ENCODE data around the gene OR51E1. TPM values are rescaled to one million over a fixed set of nuclear protein-coding genes. Genes with fewer than 3 reads are reported as not detected.

The OR51E1 gene
- total and polyA plus RNA-seq, 2 donors (not counting 3 experiments of a cell fraction or from before 2014, with no cell fraction given) = not detected

GRCh38 chr11:4637662-4638047 lies 6.1 kb upstream of the OR51E1 start:
- Histone ChIP-seq H4K20me1 (replicated peaks; ENCODE audit: control insufficient read depth, extremely low read depth, insufficient read depth, low read length) (no peaks in the 10 kb centered on the region), H3K27me3 (ENCODE audit: control insufficient read depth in 2 of 2, insufficient read depth in 2 of 2, low read length in 2 of 2) (peaks cover 0 to 1% of the 10 kb centered on the region in 2 experiments), H3K4me3 (replicated peaks in 1 of 3; ENCODE audit: insufficient read depth in 1 of 3, low read depth in 1 of 3, low read length in 3 of 3) (no peak overlapping the region), H3K9me3 (replicated peaks; ENCODE audit: control insufficient read depth, insufficient read depth, low read length) (no peaks in the 10 kb centered on the region), H3K79me2 (ENCODE audit: control insufficient read depth, insufficient read depth, low read length) (no peaks in the 10 kb centered on the region), H3K27ac (ENCODE audit: insufficient read depth, low read depth, low read length) (no peak overlapping the region), H2AFZ (ENCODE audit: low read depth, low read length) (no peak overlapping the region), H3K4me1 (ENCODE audit: control insufficient read depth, extremely low read depth, insufficient read depth, low read length) (no peaks in the 10 kb centered on the region), H3K36me3 (ENCODE audit: control insufficient read depth in 2 of 2, extremely low read depth in 1 of 2, insufficient read depth in 2 of 2, low read length in 2 of 2) (no peaks in the 10 kb centered on the region), H3K9me1 (replicated peaks; ENCODE audit: control insufficient read depth, extremely low read depth, insufficient read depth, low read length) (no peaks in the 10 kb centered on the region), H3K9ac (replicated peaks; ENCODE audit: extremely low read depth, insufficient read depth, low read length) (no peak overlapping the region), H3K4me2 (ENCODE audit: insufficient read depth, low read length) (no peak overlapping the region)
- dilution Hi-C loops (cut with MboI; ENCODE audit: extremely low pct_ligation_motif_present, low sequenced_read_pairs) (no loop called here), intact Hi-C loops (cut with micrococcal nuclease) (loop anchor here (1.0 kb wide), 5 partner anchors 367 to 1171 kb away; partner anchors contain the start of gene OR52N2)
- DNase-seq (ENCODE audit: low read depth, low spot score) (no peak), FAIRE-seq (no peak)
- TF ChIP-seq JUN (IDR thresholded peaks at IDR 0.05; ENCODE audit: borderline replicate concordance, insufficient read depth, insufficient read length, low read depth) = no peak
- no peak for TF ChIP-seq MYC (IDR thresholded peaks at IDR 0.05; ENCODE audit: low read depth, low read length)
- TF ChIP-seq MAX (IDR thresholded peaks at IDR 0.05; ENCODE audit: insufficient read depth, insufficient read length) = no peak
- TF ChIP-seq POLR2AphosphoS5 (IDR thresholded peaks at IDR 0.05; ENCODE audit: insufficient read depth, low read depth, low read length) = no peak
- no peak for TF ChIP-seq EZH2 (IDR thresholded peaks at IDR 0.05; ENCODE audit: borderline replicate concordance, low read depth, low read length, severe bottlenecking)
- no TSS peak for BruUV-seq (replicated peaks)
- ChIA-PET POLR2A (no interaction called here), CTCF (interaction anchor here (0.7 to 3.1 kb wide), 20 partner anchors 10 to 1253 kb away, joined by 3 to 54 read pairs (median 9); partner anchors contain the start of genes OR52N2 and TRIM68)

GRCh38 chr11:4639931-4640330 lies 3.9 kb upstream of the OR51E1 start:
- ChIA-PET CTCF (no interaction called here), POLR2A (no interaction called here)
- no peak overlapping the region for H3K27ac ChIP-seq (ENCODE audit: insufficient read depth, low read depth, low read length)
- FAIRE-seq (no peak), DNase-seq (ENCODE audit: low read depth, low spot score) (no peak)
- H3K79me2 ChIP-seq (ENCODE audit: control insufficient read depth, insufficient read depth, low read length) = no peaks in the 10 kb centered on the region
- dilution Hi-C loops (cut with MboI; ENCODE audit: extremely low pct_ligation_motif_present, low sequenced_read_pairs) = no loop called here
- no peaks in the 10 kb centered on the region for H3K36me3 ChIP-seq (ENCODE audit: control insufficient read depth in 2 of 2, extremely low read depth in 1 of 2, insufficient read depth in 2 of 2, low read length in 2 of 2)
- no peak overlapping the region for H3K4me2 ChIP-seq (ENCODE audit: insufficient read depth, low read length)
- BruUV-seq (replicated peaks) = no TSS peak
- H3K4me1 ChIP-seq (ENCODE audit: control insufficient read depth, extremely low read depth, insufficient read depth, low read length) = no peaks in the 10 kb centered on the region
- no peaks in the 10 kb centered on the region for H3K9me3 ChIP-seq (replicated peaks; ENCODE audit: control insufficient read depth, insufficient read depth, low read length)
- H3K4me3 ChIP-seq (replicated peaks in 1 of 3; ENCODE audit: insufficient read depth in 1 of 3, low read depth in 1 of 3, low read length in 3 of 3) = no peak overlapping the region
- peaks cover 0 to 1% of the 10 kb centered on the region in 2 experiments for H3K27me3 ChIP-seq (ENCODE audit: control insufficient read depth in 2 of 2, insufficient read depth in 2 of 2, low read length in 2 of 2)
- H3K9me1 ChIP-seq (replicated peaks; ENCODE audit: control insufficient read depth, extremely low read depth, insufficient read depth, low read length) = no peaks in the 10 kb centered on the region
- intact Hi-C loops (cut with micrococcal nuclease) = no loop called here
- no peak overlapping the region for H3K9ac ChIP-seq (replicated peaks; ENCODE audit: extremely low read depth, insufficient read depth, low read length)
- TF ChIP-seq POLR2A (IDR thresholded peaks at IDR 0.05; ENCODE audit: low read depth, low read length) (no peak), MYC (IDR thresholded peaks at IDR 0.05; ENCODE audit: low read depth, low read length) (no peak), POLR2AphosphoS5 (IDR thresholded peaks at IDR 0.05; ENCODE audit: insufficient read depth, low read depth, low read length) (no peak), EZH2 (IDR thresholded peaks at IDR 0.05; ENCODE audit: borderline replicate concordance, low read depth, low read length, severe bottlenecking) (no peak), MAX (IDR thresholded peaks at IDR 0.05; ENCODE audit: insufficient read depth, insufficient read length) (no peak), FOS (IDR thresholded peaks at IDR 0.05; ENCODE audit: borderline replicate concordance, insufficient read depth, low read length) (no peak), CTCF (IDR thresholded peaks at IDR 0.05; ENCODE audit: extremely low read depth in 1 of 2, insufficient read depth in 1 of 2, low read depth in 1 of 2, low read length in 2 of 2) (no peak), JUN (IDR thresholded peaks at IDR 0.05; ENCODE audit: borderline replicate concordance, insufficient read depth, insufficient read length, low read depth) (no peak), GATA2 (IDR thresholded peaks at IDR 0.05; ENCODE audit: insufficient read depth, insufficient read length, low read depth, low read length) (no peak)
- no peak overlapping the region for H2AFZ ChIP-seq (ENCODE audit: low read depth, low read length)
- H4K20me1 ChIP-seq (replicated peaks; ENCODE audit: control insufficient read depth, extremely low read depth, insufficient read depth, low read length) = no peaks in the 10 kb centered on the region

Data from endothelial cell of umbilical vein (primary cell).